HG02840 (cell line): Measurements from ENCODE around the gene OR4N2.
"Not testable (repeated sequence)": the region's sequence is repeated elsewhere in the genome, so short reads cannot be mapped to it uniquely, and the experiment has no call there.

Experiments used
- ATAC-seq: cut with Tn5 transposase; IDR thresholded peaks from one replicate; pipeline ENCODE4 v1.9.1; 2021; ENCODE audit warnings: mild to moderate bottlenecking, moderate library complexity, moderate number of reproducible peaks; ENCODE audit not compliant: unreplicated experiment, low FRiP score

Gene OR4N2

GRCh38 chr14:19828314-19828713, 24.7 kb downstream of the OR4N2 start:
- no peak for ATAC-seq

DNA sequence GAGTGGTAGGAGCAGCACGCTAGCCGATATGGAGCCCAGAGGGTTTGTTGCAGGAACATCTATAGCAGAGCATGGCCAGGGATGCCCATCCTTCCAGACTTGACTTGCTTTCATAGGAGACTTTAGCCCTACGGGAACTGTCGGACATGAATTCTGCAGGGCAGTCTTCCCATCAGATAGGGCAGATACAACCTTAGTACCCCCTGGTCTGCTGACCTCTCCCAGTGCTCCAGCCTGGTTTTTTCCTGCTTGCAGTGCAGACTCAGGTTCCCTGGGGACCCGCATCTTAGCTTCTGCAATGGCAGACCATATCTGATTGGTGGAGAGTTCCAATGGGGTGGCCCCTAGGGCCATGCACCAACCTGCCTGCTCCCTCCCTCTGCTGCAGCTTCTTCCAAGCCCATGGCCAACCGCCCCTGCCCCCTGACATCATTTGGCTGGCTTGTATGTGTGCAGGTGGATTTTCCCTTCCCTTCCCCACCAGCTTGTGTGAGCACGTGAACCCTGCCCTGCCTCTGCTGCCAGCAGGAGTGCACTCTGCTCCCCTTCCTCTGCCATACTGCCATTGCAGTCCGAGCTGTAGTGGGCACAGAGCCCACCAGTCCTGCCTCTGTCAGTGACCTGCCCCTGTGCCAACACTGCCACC, 30.8 kb downstream of the OR4N2 start:
- ATAC-seq: not testable (repeated sequence)

GRCh38 chr14:19838433-19838832, 34.9 kb downstream of the OR4N2 start:
- no peak for ATAC-seq

GRCh38 chr14:19851365-19851764, 47.8 kb downstream of the OR4N2 start:
- ATAC-seq: no peak

- ATAC-seq: not testable (repeated sequence)
These were observed 62.6 kb downstream of the OR4N2 start for GRCh38 chr14:19866061-19866669.

GRCh38 chr14:19873178-19873577, 69.6 kb downstream of the OR4N2 start:
- no peak for ATAC-seq

DNA sequence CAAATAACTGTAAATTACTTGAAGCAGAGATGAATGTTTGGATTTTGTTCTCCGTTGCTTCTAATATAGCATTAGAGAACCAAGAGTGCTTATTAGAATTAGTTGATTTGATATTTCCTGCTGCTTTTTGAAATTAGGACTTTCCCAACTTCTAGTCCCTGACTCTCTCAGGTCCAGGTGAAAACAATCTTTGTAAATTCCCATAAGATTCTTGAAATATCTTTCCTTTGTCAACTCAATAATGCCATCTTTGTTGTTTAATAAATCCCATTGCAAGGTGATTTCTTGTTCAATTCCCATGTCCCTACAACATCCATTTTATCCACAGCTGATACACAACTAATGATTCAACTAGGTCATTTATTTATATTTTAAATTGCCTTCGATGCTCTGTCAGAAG, 71.3 kb downstream of the OR4N2 start, which contains the start of gene OR4K2:
Gene OR4K2 (plus strand): TSS at position 301 of the 400 bp plus-strand sequence. CDS start 1,126 bp downstream, outside the sequence.
- ATAC-seq: no peak

- no peak for ATAC-seq
These were observed 74.6 kb downstream of the OR4N2 start for GRCh38 chr14:19878029-19878642.
